GM21723 (cell line): ENCODE data around the gene DNM1.

Experiments
- ATAC-seq: cut with Tn5 transposase; IDR thresholded peaks from one replicate; pipeline ENCODE4 v1.9.1; 2021; ENCODE audit warnings: mild to moderate bottlenecking, moderate library complexity; ENCODE audit not compliant: unreplicated experiment

DNM1 gene

DNA sequence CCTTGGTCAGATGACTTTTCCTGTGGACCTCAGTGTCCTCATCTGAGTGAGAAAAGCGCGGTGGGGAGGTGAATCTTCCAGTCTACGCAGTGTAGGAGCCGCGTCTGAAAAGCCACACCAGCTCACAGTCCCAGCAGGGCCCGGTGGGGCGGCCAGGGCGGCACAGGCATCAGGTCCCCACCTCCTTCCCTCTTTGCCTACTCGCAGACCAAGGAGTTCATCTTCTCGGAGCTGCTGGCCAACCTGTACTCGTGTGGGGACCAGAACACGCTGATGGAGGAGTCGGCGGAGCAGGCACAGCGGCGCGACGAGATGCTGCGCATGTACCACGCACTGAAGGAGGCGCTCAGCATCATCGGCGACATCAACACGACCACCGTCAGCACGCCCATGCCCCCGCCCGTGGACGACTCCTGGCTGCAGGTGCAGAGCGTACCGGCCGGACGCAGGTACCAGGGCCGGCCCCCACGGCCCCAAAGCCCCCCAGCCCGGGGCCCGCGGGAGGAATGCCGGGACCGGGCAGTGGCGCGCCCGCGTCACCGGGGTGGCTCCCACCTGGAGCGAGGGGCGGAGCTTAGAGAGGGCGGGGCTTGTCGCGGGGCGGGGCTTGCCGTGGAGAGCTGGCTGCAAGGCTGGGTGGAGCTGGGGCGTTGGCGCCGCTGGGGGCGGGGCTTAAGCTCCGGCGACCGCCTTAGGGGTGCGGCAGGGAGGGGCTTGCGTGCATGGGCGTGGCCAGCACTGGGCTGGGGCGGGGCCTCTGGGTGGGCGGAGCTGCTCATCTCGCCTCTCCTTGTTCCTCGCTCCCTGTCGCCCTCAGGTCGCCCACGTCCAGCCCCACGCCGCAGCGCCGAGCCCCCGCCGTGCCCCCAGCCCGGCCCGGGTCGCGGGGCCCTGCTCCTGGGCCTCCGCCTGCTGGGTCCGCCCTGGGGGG is 47.0 kb downstream of the DNM1 start:
- ATAC-seq, result peak; percentile 81

DNA sequence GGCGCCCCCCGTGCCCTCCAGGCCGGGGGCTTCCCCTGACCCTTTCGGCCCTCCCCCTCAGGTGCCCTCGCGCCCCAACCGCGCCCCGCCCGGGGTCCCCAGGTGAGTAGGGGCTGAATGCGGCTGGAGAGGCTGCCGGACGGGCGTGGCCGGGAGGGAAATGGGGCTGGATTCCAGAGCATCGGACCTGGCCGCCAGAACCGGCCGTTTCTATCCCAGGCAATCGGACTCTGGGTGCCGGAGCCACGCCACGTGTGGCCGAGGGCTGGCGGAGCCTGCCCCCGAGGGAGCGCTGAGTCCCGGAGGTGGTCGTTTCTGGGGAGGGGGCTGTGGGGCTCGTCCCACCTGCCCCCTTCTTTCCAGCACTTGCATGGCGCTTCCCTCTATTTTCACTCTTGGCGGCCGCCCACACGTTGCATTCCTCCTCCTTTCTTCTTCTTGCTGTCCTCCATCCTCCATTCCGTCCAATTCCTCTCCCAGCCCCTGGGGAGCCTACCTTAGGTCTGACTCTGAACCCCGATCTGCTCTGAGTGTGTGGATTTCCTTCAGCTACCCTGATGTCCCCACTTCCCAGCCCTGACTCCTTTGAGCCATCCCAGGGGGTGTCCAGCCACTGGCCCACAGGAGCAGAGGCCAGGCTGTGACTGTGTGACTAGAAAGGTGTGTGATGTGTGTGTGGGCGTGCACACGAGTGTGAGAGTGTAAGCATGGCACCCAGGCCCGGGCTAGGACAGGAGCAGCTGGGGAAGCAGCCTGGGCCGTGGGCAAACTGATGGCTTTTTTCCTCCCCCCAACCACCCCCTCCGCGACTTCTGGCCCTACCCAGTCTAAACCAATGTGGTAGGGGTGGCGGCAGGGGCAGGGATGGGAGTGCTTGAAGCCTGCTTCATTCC is 47.9 kb downstream of the DNM1 start:
- peak; percentile 20 for ATAC-seq

DNA sequence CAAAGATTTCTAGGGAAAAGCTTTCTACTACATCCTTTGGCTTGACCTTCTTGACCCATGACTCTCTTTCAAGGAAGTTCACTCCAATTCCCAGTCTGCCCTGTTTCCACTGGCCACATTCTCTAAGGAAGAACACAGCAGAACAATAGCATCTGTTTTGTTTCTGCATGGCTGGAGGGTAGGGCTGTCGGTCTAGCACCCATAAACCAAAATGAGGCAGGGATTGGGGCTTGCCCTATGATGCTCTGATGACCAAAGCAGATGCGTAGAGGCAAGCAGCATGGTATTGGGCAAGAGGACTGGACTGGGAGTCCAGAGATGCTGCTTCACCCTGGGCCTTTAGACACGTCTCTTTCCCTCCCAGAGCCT is 48.5 kb downstream of the DNM1 start:
- ATAC-seq, result no peak

DNA sequence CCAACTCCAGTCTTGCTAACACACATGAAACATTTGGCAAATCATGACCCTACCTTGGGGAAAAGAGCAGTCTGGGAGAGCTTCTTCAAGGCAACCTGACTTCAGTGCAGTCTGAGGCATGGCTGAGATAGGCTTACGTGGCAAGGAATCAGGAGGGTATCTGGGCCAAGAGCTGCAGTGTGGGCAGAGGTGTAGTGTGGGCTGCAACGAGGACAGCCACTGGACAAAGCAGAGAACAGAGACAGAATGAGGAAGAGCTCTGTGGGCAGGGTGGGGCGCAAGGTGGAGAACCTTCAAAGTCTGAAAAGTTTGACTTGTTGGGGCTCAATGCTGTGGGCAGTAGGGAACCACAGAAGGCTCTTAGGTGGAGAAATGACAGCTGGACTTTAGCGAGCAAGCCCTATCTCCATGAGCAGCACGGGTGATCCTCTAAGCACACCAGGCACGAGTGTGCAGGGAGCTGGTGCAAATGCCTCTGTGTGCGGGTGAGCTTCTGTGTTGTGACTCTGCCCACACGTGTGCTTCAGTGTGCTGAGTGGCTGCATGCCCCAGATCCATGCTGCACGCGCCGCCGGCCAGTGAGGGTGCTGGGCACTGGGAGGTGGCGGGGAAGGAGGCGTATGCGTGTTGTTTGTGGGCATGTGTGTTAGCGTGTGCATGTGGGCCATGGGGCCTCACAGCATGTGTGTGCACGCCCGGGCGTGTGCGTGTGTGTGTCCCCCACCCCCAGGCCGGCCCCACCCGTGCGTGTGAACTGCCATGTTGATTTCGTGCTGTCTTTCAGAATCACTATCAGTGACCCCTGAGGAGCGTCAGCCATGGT is 49.3 kb downstream of the DNM1 start:
- ATAC-seq, result no peak

DNA sequence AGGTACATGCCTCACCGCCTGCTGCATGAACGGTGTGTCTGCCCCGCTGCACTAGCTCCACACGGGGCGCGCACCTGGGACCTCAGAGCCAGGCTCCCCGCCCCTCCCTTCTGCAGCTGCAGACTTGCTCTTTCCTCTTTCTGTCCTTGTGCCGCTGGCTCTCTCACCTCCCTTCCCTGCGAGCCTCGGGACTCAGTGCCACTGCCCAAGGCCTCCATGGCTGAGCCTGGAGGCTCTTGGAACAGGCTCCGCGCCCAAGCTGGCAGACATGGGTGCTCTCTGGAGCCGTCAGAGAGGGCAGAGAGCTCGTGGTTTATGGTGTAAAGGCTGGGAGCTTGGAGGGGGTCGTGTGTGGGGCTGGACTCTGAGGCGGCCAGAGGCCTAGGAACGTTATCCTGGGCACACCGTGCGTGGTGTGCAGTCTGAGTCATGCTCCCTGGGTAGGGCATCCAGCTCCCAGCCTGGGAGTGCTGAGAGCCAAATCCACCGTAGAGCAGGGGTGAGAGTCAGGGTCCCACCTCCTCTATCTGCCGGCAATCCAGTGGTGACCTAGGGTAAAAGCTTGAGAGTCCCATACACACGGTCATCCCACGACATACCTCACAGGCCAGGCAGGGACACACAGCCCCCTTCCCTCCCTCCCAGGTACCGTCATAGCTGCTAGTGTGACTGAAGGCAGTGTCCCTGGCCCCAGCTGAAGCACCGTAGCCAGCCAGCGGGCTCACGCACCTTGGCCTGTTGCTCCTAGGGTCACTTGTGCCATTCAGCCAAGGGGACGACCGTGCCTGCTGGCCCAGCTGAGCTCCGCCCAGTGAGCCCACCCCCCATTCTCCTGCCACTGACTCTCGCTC is 50.2 kb downstream of the DNM1 start:
- no peak for ATAC-seq

DNA sequence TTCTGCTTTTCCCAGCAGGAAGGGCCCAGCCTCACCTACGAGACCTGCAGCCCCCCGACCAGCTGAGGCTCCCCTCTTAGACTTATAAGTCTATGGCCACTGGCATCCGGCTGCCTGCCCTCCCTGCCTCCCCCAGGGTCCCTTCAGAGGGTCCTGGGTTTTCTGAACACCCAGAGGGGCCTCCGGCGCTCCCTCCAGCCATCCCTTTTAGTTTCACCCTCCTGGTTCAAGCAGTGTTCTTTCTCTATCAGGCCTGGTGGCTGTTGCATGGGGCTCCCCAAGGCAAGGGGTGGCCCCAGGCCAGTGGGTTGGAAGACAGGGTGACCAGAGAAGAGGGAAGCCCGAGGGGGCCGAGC is 50.8 kb downstream of the DNM1 start:
- ATAC-seq, result no peak

DNA sequence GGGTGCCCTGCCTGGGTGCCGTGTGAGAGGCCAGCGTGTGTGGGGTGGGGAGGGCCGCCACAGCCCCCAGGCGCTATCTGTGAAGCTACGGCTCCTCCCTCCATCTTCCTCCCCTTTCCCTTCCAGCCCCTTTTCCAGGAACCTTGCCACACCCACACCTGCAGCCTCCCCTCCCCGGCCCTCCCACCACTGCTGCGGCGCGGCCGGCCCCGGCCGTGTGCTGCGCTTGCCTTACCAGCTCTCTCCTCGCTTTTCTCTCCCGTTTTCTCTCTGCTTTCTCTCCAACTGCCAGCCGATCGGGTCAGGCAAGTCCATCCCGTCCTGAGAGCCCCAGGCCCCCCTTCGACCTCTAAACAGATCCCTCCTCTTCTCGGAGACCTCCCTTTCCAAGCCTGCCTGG is 51.2 kb downstream of the DNM1 start:
- no peak for ATAC-seq

DNA sequence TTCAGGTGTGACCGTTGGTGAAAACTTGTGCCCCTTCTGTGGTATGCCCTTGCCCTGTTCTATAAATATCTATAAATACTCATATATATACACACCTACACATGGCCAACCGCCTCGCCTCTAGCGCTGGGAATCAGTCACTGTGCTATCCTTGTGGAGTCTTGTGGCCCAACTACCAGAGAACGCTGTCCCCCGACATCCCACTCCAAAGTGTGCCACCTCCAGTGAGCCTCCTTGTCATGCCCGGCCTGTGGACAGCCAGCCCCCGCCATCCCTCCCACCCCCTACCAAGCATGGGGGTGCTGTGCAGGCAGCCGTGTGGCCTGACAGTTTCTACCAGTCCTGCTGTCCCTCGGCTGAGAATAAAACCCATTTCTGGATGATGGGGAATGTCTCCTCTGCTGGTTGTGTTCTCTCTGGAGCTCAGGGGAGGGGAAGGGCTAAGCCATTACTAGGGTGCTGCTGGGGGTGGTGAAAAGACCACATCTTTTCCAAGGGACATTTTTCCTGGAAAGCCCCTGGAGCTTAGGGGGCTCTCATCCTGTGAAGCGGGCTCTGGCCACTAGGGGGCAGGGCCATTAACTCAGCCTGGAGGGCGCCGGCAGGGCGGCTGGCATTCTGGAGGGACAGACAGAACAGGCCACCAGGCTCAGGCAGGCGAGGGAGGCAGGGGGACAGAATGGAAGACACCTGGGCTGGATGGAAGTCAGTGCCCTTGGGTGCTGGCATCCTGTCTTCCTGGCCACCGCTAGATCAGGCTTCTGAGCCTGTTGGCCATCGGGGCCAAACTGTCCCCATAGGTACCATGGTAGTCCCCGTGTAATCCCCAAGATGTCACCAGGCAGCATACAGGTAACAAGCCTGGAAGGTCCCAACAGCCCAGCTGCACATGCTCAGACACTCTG is 51.9 kb downstream of the DNM1 start:
- no peak for ATAC-seq

DNA sequence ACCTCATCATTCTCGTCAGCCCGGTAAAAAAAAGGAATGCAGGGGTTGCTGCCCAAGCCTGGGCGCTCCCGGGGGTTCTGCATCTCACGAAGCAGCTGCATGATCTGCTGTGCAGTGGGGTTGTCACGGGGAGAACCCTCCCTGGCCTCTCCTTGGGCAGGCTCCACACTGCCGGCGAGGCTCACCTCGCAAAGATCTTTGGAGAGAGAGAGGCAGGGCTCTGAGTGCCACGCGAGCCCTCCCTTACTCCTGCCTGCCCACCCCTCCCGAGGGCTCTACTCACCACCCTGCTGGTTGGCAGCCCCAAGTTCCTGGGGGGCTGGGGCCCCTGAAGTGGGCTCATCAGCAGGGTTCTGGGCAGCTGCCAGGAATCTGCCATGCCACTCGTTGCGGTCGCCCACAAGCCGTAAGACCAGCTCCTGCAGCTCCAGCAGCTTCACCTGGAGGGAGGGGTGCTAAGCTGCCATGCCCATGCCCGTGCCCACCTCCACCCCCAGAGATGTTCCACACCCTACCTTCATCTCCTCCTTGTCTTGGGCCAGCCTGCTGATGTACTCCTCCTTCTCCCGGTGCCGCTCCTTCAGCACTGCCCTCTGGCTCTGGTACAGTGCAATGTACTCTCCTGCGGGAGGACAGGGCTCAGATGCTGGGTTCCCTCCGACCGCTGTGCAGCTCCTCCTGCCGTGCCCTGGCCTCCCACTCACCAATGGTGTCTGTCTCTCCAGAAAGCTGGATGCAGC is 54.1 kb downstream of the DNM1 start:
- ATAC-seq, result no peak

DNA sequence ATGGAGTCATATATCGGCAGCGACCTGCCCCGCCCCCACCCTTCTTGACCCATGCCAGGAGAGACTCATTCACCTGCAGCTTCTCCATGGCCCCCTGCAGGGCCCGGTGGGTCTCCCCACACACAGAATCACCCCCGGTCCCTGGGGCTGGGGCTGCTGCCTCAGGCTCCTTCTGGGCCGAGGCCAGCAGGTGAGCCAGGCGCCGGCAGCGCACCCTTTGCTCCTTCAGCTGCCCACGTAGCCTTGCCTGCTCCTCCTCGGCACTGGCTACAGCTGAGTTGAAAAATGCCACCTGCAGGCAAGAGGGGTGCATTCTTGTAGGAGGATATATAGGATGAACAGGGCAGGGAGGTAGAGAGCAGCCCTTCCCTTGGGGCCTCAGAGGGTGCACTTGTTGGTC is 54.7 kb downstream of the DNM1 start:
- ATAC-seq, result no peak

DNA sequence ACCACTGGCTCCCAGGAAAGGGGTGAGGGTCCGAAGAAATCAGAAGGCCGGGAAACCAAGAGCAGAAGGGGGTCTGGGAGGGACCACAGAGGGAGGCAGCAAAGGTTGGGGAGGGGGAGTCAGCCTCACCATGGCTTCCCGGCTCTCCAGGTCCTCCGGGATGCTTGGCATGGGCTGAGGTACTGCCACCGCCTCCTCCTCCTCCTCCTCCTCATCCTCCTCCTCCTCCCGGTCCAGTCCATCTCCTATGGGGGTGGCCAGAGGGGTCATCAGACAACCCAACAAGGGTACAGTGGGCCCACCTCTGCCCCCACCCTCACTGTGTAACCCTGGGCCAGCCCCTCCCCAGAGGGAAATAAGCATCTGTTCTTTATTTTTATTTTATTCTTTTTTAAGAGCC is 55.1 kb downstream of the DNM1 start:
- ATAC-seq, result no peak

DNA sequence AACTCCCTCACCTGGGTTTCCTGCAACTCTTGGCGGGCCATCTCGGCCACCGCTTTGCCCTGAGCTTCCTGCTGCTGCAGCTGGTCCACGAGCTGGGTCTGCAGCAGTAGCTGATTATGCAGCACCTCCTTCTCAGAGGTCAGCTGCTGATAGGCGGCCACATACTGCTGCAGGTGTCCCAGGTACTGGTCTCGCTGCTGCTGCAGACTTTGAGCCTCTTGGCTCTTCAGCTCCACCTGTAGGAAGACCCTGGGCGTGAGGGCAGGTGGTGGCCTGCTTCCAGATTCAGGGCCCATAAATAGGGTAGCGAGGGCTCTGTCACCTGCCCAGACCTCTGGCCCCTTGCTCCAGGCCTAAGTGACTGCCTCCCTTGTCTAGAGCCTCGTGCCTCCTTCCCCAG is 56.0 kb downstream of the DNM1 start:
- ATAC-seq, result no peak

DNA sequence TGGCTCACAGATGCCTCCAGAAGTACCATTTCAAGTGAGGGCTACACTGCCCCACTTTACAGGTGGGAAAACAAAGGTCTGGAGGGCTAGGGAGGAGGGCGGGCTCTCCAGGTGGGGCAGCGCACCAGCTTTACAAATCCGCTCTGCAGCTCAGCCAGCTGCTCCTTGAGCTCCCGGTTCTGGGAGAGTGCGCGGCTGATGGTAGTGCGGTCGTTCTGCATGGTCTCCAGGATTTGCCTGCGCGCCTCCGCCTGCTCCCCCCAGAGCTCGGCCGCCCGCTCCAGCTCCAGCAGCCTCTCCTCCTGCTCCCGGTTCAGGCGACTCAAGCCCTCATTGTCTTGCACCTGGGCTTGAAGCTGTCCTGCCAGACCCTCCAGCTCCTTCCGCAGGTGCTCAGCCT is 57.2 kb downstream of the DNM1 start:
- ATAC-seq, result no peak

DNA sequence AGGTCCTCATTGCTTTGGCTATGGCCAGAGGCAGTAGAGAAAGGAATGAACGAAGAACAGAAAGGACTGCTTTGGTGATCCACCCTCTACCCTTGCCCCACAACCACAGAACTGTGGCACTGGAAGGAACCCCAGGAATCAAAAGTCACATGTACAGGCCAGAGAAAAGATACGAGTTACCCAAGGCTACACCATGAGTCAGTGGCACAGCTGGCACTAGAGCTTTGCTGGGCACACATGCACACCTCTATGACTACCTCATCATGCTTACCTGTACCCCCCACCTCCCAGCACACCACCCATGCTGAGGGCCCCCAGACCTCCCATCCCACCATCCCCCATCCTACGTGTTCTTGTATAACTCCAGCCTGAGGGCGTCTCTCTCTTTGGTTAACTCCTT is 59.5 kb downstream of the DNM1 start:
- ATAC-seq, result no peak

DNA sequence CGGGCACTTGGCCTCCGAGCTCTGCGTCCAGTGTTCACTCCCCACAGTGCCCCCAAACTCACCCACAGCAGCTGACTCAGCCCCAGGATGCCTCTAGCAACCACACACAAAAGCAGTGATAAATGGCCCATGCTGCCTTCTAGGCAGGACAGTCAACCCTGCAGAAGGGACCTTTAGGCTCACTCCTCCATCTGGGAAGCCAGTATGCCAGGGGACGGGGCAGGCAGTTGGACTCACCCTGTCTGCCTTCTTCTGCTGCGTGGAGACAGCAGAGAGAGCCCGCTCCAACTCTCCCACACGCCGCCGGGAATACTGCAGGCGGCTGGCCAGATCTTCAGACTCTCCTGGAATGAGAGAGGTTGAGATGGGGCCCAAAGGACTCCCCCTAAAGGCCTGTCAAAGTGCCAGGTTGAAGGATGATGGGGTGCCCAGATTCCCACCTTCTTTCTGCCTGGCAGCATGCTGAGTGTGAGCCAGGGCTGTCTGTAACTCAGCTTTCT is 62.2 kb downstream of the DNM1 start:
- no peak for ATAC-seq

DNA sequence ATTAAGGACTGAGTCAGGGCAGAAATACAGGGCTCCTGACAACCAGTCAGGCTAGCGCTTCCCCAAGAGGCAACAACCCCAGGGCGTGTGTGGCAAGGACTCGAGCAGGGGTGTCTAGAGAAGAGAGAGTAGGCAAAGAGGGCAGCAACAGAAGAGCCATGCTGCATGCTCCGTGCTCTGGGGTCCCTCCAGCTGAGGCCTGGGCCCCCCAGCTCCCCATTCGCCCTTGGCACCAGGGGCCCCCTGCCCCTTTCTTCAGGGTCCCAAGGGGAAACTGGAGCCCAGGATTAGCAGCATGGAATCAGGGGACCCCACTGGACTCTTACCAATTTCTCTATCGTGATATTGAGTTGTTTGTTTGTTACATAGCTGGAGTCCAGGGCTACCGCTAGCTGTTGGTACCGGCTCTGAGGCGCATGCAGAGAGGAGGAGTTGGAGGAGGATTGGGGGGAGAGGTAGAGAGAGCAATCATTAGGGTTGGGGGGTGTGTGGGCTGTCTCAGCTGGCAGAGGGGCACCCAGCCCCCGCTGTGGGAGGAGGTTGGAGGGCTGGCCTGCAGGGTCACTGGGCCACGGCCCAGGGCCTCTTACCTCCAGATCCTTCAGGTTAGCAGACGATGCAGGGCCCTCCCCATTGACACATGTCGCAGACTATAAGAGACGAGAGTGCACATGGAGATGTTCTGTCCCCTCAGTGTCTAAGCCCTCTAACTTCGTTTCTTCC is 63.9 kb downstream of the DNM1 start:
- ATAC-seq, result no peak

DNA sequence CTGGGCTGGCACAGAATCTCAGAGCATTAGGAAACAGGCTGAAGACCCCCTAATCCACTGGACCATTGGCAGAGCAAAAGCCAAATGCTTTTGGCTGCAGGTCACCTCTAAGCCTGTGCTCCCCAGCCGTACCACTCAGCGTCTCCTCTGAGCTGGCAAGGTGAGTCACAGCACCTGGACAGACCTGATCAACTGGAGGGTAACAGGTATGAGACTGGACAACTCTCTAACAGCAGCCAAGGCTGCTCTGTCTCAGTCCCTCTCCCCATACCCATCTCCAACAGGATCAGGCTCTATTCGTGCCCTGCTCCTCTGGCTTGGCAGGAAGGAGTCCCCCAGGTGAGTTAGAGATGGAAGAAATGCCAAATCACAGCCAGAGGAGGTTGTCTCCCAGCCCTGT is 67.9 kb downstream of the DNM1 start:
- no peak for ATAC-seq

DNA sequence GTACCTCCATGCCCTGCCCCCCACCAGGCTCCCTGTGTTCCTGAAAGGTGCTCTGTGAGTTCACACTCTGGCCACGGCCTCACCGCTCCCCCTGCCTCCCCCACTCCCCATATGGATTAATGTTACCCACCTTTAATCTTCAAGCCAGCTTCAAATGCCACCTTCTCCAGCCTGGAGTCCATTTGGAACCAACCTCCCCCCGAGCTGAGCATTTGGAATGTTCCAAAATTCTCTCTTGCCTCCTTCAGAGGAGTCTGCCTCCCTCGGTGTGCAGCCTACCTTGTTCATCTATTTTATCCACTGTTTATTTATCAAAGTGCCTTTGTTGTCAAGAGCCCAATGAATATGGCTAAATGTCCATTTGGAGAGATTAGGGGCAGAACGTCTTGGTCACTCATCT is 68.3 kb downstream of the DNM1 start:
- ATAC-seq, result no peak
